Stimulated activated naive CD8-positive, alpha-beta T cell treated with anti-CD3 and anti-CD28 coated beads, Interleukin-15, Interleukin-2, amounts not matched to agents 100 ng/mL and 50 ng/mL, for 24 hours (primary cell): Measurements from ENCODE around the gene SGCE.

Experiments used
- H3K27ac Mint-ChIP-seq: one replicate; pipeline ENCODE4 v1.8.0; 2021; ENCODE audit warnings: mild to moderate bottlenecking, mixed read lengths
- H3K27me3 Mint-ChIP-seq: one replicate; pipeline ENCODE4 v1.8.0; 2021; ENCODE audit warnings: mixed read lengths
- H3K36me3 Mint-ChIP-seq: one replicate; pipeline ENCODE4 v1.8.0; 2021; ENCODE audit warnings: low read depth, mixed read lengths
- H3K4me1 Mint-ChIP-seq: one replicate; pipeline ENCODE4 v1.8.0; 2021; ENCODE audit warnings: low read depth, mixed read lengths
- H3K4me3 Mint-ChIP-seq: one replicate; pipeline ENCODE4 v1.8.0; 2021; ENCODE audit warnings: mild to moderate bottlenecking, mixed read lengths
- H3K9me3 Mint-ChIP-seq: one replicate; pipeline ENCODE4 v1.8.0; 2021; ENCODE audit warnings: mixed read lengths

The SGCE gene

GRCh38 chr7:94649450-94649849 lies 6.5 kb downstream of the SGCE start:
- Mint-ChIP-seq H3K36me3 (no peaks in the 10 kb centered on the region), H3K27ac (no peak overlapping the region), H3K27me3 (peaks cover 57% of the 10 kb centered on the region), H3K4me1 (no peaks in the 10 kb centered on the region), H3K9me3 (no peaks in the 10 kb centered on the region), H3K4me3 (no peak overlapping the region)

- no peak overlapping the region for H3K27ac Mint-ChIP-seq
- peaks cover 57% of the 10 kb centered on the region for H3K27me3 Mint-ChIP-seq
- no peaks in the 10 kb centered on the region for H3K36me3 Mint-ChIP-seq
- H3K4me1 Mint-ChIP-seq: no peaks in the 10 kb centered on the region
- no peak overlapping the region for H3K4me3 Mint-ChIP-seq
- no peaks in the 10 kb centered on the region for H3K9me3 Mint-ChIP-seq
These were observed 7.2 kb downstream of the SGCE start for GRCh38 chr7:94648731-94649130.

- H3K4me1 Mint-ChIP-seq: no peaks in the 10 kb centered on the region
- no peaks in the 10 kb centered on the region for H3K36me3 Mint-ChIP-seq
- peaks cover 63% of the 10 kb centered on the region for H3K27me3 Mint-ChIP-seq
- H3K27ac Mint-ChIP-seq: no peak overlapping the region
- H3K9me3 Mint-ChIP-seq: no peaks in the 10 kb centered on the region
- no peak overlapping the region for H3K4me3 Mint-ChIP-seq
These were observed 8.6 kb downstream of the SGCE start for GRCh38 chr7:94647295-94647694.

DNA sequence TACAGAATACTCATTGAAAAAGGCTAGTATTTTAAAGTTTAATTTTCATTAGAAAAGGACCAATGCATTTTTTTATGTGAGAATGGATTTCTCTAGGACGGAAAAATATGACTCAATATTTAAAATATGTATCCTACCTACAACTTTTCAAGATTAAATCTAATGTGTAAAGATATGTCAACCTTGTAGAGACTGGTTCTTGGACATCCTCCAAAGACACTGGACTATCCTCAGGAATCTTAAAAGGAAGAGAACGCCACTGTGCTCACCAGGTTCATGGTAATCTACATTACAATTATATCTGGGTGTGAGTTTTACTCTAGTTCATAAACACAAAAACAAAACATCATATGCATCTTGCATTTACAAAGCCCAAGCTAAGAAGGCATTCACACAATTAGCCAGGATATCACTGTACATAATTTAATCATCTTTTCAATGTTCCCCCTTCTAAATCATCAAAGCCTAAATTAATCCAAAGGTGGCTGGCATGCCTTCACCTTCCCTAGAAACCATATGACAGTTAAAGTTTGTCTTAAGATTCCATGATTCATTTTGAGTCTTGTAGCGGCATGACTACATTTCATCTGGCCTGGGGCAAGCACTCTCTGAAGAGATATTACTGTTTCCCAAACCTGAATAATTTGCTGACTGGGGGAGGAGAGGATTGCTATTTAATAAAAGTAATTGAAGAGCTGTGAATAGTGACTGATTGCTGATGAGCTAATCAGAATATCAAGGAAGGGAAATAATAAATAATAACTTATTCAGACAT lies 12.0 kb downstream of the SGCE start:
- no peak overlapping the region for H3K4me3 Mint-ChIP-seq
- no peaks in the 10 kb centered on the region for H3K9me3 Mint-ChIP-seq
- no peak overlapping the region for H3K27ac Mint-ChIP-seq
- no peaks in the 10 kb centered on the region for H3K36me3 Mint-ChIP-seq
- no peaks in the 10 kb centered on the region for H3K4me1 Mint-ChIP-seq
- peaks cover 53% of the 10 kb centered on the region for H3K27me3 Mint-ChIP-seq

GRCh38 chr7:94642838-94643653 lies 12.9 kb downstream of the SGCE start:
- Mint-ChIP-seq H3K9me3 (no peaks in the 10 kb centered on the region), H3K36me3 (no peaks in the 10 kb centered on the region), H3K4me1 (no peaks in the 10 kb centered on the region), H3K27ac (no peak overlapping the region), H3K4me3 (no peak overlapping the region), H3K27me3 (peaks cover 53% of the 10 kb centered on the region)

GRCh38 chr7:94639384-94639783 lies 16.5 kb downstream of the SGCE start:
- H3K4me3 Mint-ChIP-seq: no peak overlapping the region
- no peaks in the 10 kb centered on the region for H3K4me1 Mint-ChIP-seq
- no peaks in the 10 kb centered on the region for H3K9me3 Mint-ChIP-seq
- peaks cover 50% of the 10 kb centered on the region for H3K27me3 Mint-ChIP-seq
- H3K36me3 Mint-ChIP-seq: no peaks in the 10 kb centered on the region
- no peak overlapping the region for H3K27ac Mint-ChIP-seq

DNA sequence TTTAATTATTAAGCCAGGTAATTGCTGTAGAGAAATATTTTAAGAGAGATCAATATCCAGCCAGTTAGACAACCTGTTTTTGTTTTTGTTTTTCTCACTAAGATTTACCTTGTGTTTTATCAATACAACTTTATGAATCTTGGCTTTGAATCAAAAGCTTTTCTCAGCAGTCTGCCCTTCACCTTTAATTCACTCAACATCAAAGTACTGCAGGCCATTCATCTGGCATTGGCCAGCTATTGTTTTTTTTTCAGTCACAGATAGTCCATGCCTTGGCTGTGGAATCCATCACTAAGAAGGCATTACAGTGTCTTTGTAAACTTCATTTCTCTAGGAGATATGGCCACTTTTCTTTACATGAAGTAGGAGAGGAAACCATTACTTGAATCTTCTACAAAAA lies 20.2 kb downstream of the SGCE start:
- H3K27me3 Mint-ChIP-seq: peaks cover 29% of the 10 kb centered on the region
- no peaks in the 10 kb centered on the region for H3K9me3 Mint-ChIP-seq
- H3K4me3 Mint-ChIP-seq: no peak overlapping the region
- H3K36me3 Mint-ChIP-seq: no peaks in the 10 kb centered on the region
- H3K4me1 Mint-ChIP-seq: no peaks in the 10 kb centered on the region
- no peak overlapping the region for H3K27ac Mint-ChIP-seq

- Mint-ChIP-seq H3K27me3 (peaks cover 24% of the 10 kb centered on the region), H3K27ac (no peak overlapping the region), H3K9me3 (no peaks in the 10 kb centered on the region), H3K4me1 (no peaks in the 10 kb centered on the region), H3K4me3 (no peak overlapping the region), H3K36me3 (no peaks in the 10 kb centered on the region)
These were observed 21.4 kb downstream of the SGCE start for GRCh38 chr7:94634502-94634901.

DNA sequence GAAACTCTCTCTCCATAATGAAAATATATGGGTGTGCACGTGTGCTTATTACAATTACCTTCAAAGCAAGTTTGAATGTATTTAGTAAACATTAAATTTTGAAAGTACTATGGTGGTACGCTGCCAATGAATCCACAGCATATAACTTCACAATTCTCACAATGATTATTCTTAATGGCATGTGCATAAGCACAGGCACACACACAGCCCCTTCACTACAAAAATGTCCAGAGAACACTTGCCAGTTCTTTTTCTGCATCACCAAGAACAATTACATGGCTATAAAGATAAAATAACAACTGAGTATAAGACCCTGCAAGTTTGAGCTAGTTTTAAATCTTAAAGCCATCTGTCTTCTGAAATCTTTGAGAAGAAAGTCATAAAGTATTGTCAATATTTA lies 22.2 kb downstream of the SGCE start:
- Mint-ChIP-seq H3K27me3 (peaks cover 18% of the 10 kb centered on the region), H3K27ac (no peak overlapping the region), H3K4me1 (no peaks in the 10 kb centered on the region), H3K4me3 (no peak overlapping the region), H3K9me3 (no peaks in the 10 kb centered on the region), H3K36me3 (no peaks in the 10 kb centered on the region)

GRCh38 chr7:94633014-94633341 lies 23.0 kb downstream of the SGCE start:
- Mint-ChIP-seq H3K9me3 (no peaks in the 10 kb centered on the region), H3K4me1 (no peaks in the 10 kb centered on the region), H3K27ac (no peak overlapping the region), H3K4me3 (no peak overlapping the region), H3K27me3 (peaks cover 15% of the 10 kb centered on the region), H3K36me3 (no peaks in the 10 kb centered on the region)

DNA sequence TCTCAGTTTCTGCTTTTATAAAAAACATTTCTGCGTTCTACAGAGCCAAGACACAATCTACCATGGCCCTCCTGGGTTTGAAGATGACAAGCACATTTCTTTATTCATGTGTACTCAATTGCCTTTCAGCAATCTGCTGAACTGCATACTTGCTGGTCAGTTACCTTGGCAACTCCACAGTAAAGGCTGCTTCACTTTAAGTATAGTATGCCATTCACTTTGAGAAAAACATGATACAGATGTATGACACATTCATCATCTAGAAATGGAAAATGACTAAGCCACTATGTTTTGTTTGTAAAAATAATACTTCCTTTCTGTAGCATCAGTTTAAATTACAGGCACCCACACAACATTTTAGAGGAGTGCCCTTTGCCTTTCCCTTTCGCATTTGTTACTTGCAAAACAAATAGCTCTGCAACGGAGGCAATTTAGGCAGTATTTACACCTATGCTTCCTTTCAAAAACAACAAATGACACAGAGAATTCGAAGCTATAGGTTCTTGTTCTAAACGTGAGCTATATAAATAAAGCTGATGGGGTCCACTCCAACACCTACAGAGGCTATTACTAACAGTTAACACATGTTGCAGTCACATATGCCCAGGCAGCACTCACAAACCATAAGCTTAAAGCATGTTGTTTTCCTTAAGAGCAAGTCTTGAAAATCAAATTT lies 23.5 kb downstream of the SGCE start:
- no peaks in the 10 kb centered on the region for H3K4me1 Mint-ChIP-seq
- H3K4me3 Mint-ChIP-seq: no peak overlapping the region
- no peak overlapping the region for H3K27ac Mint-ChIP-seq
- no peaks in the 10 kb centered on the region for H3K9me3 Mint-ChIP-seq
- no peaks in the 10 kb centered on the region for H3K36me3 Mint-ChIP-seq
- H3K27me3 Mint-ChIP-seq: peaks cover 11% of the 10 kb centered on the region

DNA sequence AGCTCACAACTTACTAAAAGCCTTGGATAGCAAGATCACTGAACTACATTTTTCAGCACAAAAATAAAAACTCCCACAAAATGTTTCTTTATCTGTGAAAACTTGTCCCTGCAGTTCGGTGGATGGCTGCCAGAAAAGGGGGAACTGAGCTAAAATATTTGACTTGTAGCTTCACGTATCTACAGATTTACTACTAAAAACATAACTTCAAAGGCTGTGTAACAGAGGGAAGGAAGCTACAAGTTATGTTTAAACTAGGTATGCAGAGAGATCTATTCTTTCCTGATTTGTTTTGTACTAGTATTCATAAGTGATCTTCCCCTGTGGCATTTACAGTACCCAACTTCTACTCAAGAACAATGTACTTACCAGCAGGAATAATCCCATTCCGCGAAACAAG lies 25.1 kb downstream of the SGCE start:
- Mint-ChIP-seq H3K9me3 (no peaks in the 10 kb centered on the region), H3K4me1 (no peaks in the 10 kb centered on the region), H3K27me3 (peaks cover 15% of the 10 kb centered on the region), H3K27ac (no peak overlapping the region), H3K36me3 (no peaks in the 10 kb centered on the region), H3K4me3 (no peak overlapping the region)

GRCh38 chr7:94623820-94624219 lies 32.1 kb downstream of the SGCE start:
- Mint-ChIP-seq H3K27ac (no peak overlapping the region), H3K36me3 (no peaks in the 10 kb centered on the region), H3K9me3 (no peaks in the 10 kb centered on the region), H3K4me1 (peaks cover 12% of the 10 kb centered on the region), H3K4me3 (no peak overlapping the region), H3K27me3 (peaks cover 15% of the 10 kb centered on the region)

- no peak overlapping the region for H3K27ac Mint-ChIP-seq
- H3K4me1 Mint-ChIP-seq: peaks cover 12% of the 10 kb centered on the region
- no peak overlapping the region for H3K4me3 Mint-ChIP-seq
- H3K36me3 Mint-ChIP-seq: no peaks in the 10 kb centered on the region
- H3K9me3 Mint-ChIP-seq: no peaks in the 10 kb centered on the region
- peaks cover 11% of the 10 kb centered on the region for H3K27me3 Mint-ChIP-seq
These were observed 34.8 kb downstream of the SGCE start for GRCh38 chr7:94621120-94621519.

GRCh38 chr7:94620703-94621118 lies 35.2 kb downstream of the SGCE start:
- H3K9me3 Mint-ChIP-seq: no peaks in the 10 kb centered on the region
- no peak overlapping the region for H3K27ac Mint-ChIP-seq
- H3K4me3 Mint-ChIP-seq: no peak overlapping the region
- no peaks in the 10 kb centered on the region for H3K36me3 Mint-ChIP-seq
- H3K4me1 Mint-ChIP-seq: peaks cover 12% of the 10 kb centered on the region
- H3K27me3 Mint-ChIP-seq: peaks cover 8% of the 10 kb centered on the region
